Activated CD8-positive, alpha-beta T cell treated with anti-CD3 and anti-CD28 coated beads for 36 hours (primary cell): ENCODE measurements around the gene SMIM41. TPM values are rescaled to one million over a fixed set of nuclear protein-coding genes. Genes with fewer than 3 reads are reported as not detected.

Source experiments
- ATAC-seq: fragments of 200-7000 bp; cut with Tn5 transposase; one replicate; pipeline ENCODE4 v1.10.0; 2021; ENCODE audit warnings: mild to moderate bottlenecking, moderate library complexity
- CTCF ChIA-PET: fragments of 350-600 bp; sonication (Branson Sonifier 250); formaldehyde crosslinking; loops from one replicate; lab custom pipeline; 2021; ENCODE audit warnings: antibody characterized with exemption; lab: Charles Lee
- POLR2A ChIA-PET: fragments of 350-600 bp; sonication (Branson Sonifier 250); formaldehyde crosslinking; loops from one replicate; lab custom pipeline; 2021; ENCODE audit warnings: antibody characterized with exemption; lab: Charles Lee
- DNase-seq: peaks from one replicate; pipeline ENCODE4 v3.0.0-alpha.2; 2020
- H3K27ac Mint-ChIP-seq: one replicate; pipeline ENCODE4 v1.8.0; 2021; ENCODE audit warnings: mild to moderate bottlenecking, mixed read lengths
- H3K27me3 Mint-ChIP-seq: one replicate; pipeline ENCODE4 v1.8.0; 2021; ENCODE audit warnings: mixed read lengths
- H3K36me3 Mint-ChIP-seq: one replicate; pipeline ENCODE4 v1.8.0; 2021; ENCODE audit warnings: low read depth, mixed read lengths
- H3K4me1 Mint-ChIP-seq: one replicate; pipeline ENCODE4 v1.8.0; 2021; ENCODE audit warnings: low read depth, mixed read lengths
- H3K4me3 Mint-ChIP-seq: one replicate; pipeline ENCODE4 v1.8.0; 2021; ENCODE audit warnings: mild to moderate bottlenecking, moderate library complexity, mixed read lengths
- H3K9me3 Mint-ChIP-seq: one replicate; pipeline ENCODE4 v1.8.0; 2021; ENCODE audit warnings: mixed read lengths
- CTCF ChIP-seq: fragments of 200-600 bp; IDR thresholded peaks from one replicate; pipeline ENCODE4 v1.8.0; 2022; ENCODE audit warnings: antibody characterized with exemption, mild to moderate bottlenecking
- intact Hi-C: fragments of 100-400 bp; cut with micrococcal nuclease; formaldehyde crosslinking; loops from one replicate; pipeline ENCODE4 v1.10.0; 2022
- total RNA-seq, 2 experiments: library from RNA; stranded (reverse); gene quantifications; one replicate each; pipeline ENCODE4 v1.2.3, GENCODE V29; 2021

SMIM41 gene
- total RNA-seq, 2 experiments from 2014 or later, result not detected

- TF ChIP-seq CTCF, result no peak
- Mint-ChIP-seq H3K4me1 (peaks cover 18% of the 10 kb centered on the region), H3K9me3 (no peaks in the 10 kb centered on the region), H3K4me3 (no peak overlapping the region), H3K27ac (no peak overlapping the region), H3K36me3 (peaks cover 63% of the 10 kb centered on the region), H3K27me3 (no peaks in the 10 kb centered on the region)
- ChIA-PET CTCF (interaction anchor here (1.1 to 27.5 kb wide), 2 partner anchors 14 to 30 kb away, joined by 3 to 602 read pairs; partner anchors contain the start of gene ATG101), POLR2A (no interaction called here)
- intact Hi-C loops, result no loop called here
- DNase-seq (no peak), ATAC-seq (no peak)
Observed at GRCh38 chr12:52055731-52056711, 23.5 kb upstream of the SMIM41 start.

- intact Hi-C loops, result no loop called here
- peaks cover 17% of the 10 kb centered on the region for H3K4me1 Mint-ChIP-seq
- no peak overlapping the region for H3K4me3 Mint-ChIP-seq
- no peaks in the 10 kb centered on the region for H3K9me3 Mint-ChIP-seq
- no peak for TF ChIP-seq CTCF
- no peak overlapping the region for H3K27ac Mint-ChIP-seq
- DNase-seq (no peak), ATAC-seq (no peak)
- no peaks in the 10 kb centered on the region for H3K27me3 Mint-ChIP-seq
- POLR2A ChIA-PET, result no interaction called here
- CTCF ChIA-PET, result interaction anchor here (1.0 to 27.5 kb wide), 4 partner anchors 13 to 63 kb away, joined by 3 to 602 read pairs (median 4); partner anchors contain the start of gene ATG101
- H3K36me3 Mint-ChIP-seq, result peaks cover 54% of the 10 kb centered on the region
Observed at GRCh38 chr12:52056801-52057637, 22.5 kb upstream of the SMIM41 start.

- ChIA-PET CTCF (interaction anchor here (1.0 to 27.5 kb wide), 7 partner anchors 10 to 62 kb away, joined by 3 to 602 read pairs (median 5); partner anchors contain the start of gene ATG101), POLR2A (no interaction called here)
- Mint-ChIP-seq H3K27me3 (no peaks in the 10 kb centered on the region), H3K4me3 (no peak overlapping the region), H3K27ac (peak overlapping the region; percentile 25), H3K9me3 (no peaks in the 10 kb centered on the region), H3K36me3 (peaks cover 45% of the 10 kb centered on the region), H3K4me1 (peaks cover 13% of the 10 kb centered on the region)
- intact Hi-C loops, result no loop called here
- ATAC-seq, result no peak
- no peak for TF ChIP-seq CTCF
- DNase-seq, result no peak
Observed at GRCh38 chr12:52057638-52058576, 21.6 kb upstream of the SMIM41 start.

- CTCF ChIA-PET, result interaction anchor here (1.2 to 27.5 kb wide), 6 partner anchors 8 to 33 kb away, joined by 3 to 602 read pairs (median 5); partner anchors contain the start of genes ATG101 and NR4A1
Observed at GRCh38 chr12:52058631-52059361, 20.7 kb upstream of the SMIM41 start.

More at GRCh38 chr12:52058631-52059361, 20.7 kb upstream of the SMIM41 start:
- Mint-ChIP-seq H3K27me3 (no peaks in the 10 kb centered on the region), H3K9me3 (no peaks in the 10 kb centered on the region), H3K27ac (no peak overlapping the region), H3K4me1 (peaks cover 6% of the 10 kb centered on the region), H3K4me3 (no peak overlapping the region), H3K36me3 (peaks cover 38% of the 10 kb centered on the region)
- intact Hi-C loops, result no loop called here
- POLR2A ChIA-PET, result interaction anchor here (0.9 to 1.0 kb wide), 2 partner anchors 11 to 186 kb away, joined by 3 read pairs; partner anchors contain the start of gene ATG101
- no peak for ATAC-seq
- TF ChIP-seq CTCF, result no peak
- no peak for DNase-seq
